ENCODE results near the gene SPTBN1. TPM values are rescaled to one million over a fixed set of nuclear protein-coding genes. Genes with fewer than 3 reads are reported as not detected.

The SPTBN1 gene
- total RNA-seq, 1 experiment from 2014 or later, result 204 TPM

GRCh38 chr2:54579061-54579681 is 123.0 kb downstream of the SPTBN1 start:
- POLR2A ChIA-PET, result no interaction called here
- Mint-ChIP-seq H3K4me3 (no peak overlapping the region), H3K9me3 (no peaks in the 10 kb centered on the region), H3K4me1 (peaks cover 87% of the 10 kb centered on the region), H3K27me3 (ENCODE audit: low read depth) (no peaks in the 10 kb centered on the region), H3K36me3 (no peaks in the 10 kb centered on the region), H3K27ac (no peak overlapping the region)
- CTCF ChIA-PET, result interaction anchor here (1.3 kb wide), 1 partner anchor 26 kb away, joined by 3 read pairs; no protein-coding TSS in a partner anchor
- DNase-seq (ENCODE audit: low spot score) (no peak), ATAC-seq (no peak)
- TF ChIP-seq EMX1 (CRISPR knock-in tag; IDR thresholded peaks at IDR 0.05), result no peak
- no peak for TF ChIP-seq ZNF425 (CRISPR knock-in tag; conservative IDR thresholded peaks at IDR 0.05)
- TF ChIP-seq JUN (CRISPR knock-in tag; IDR thresholded peaks at IDR 0.05), result no peak
- TF ChIP-seq NFYB (CRISPR knock-in tag; conservative IDR thresholded peaks at IDR 0.05; ENCODE audit: low read depth), result no peak
- no peak for TF ChIP-seq ZNF317 (CRISPR knock-in tag; IDR thresholded peaks at IDR 0.05; ENCODE audit: borderline replicate concordance, low read depth)
- no peak for TF ChIP-seq ZNF263 (CRISPR knock-in tag; IDR thresholded peaks at IDR 0.05; ENCODE audit: low read depth)
- TF ChIP-seq NR3C1 (CRISPR knock-in tag; conservative IDR thresholded peaks at IDR 0.05; ENCODE audit: low read depth), result no peak
- no peak for TF ChIP-seq OVOL2 (CRISPR knock-in tag; IDR thresholded peaks at IDR 0.05; ENCODE audit: borderline replicate concordance)

GRCh38 chr2:54579682-54580620 is 123.8 kb downstream of the SPTBN1 start:
- H3K4me1 Mint-ChIP-seq, result peaks cover 84% of the 10 kb centered on the region
- H3K4me3 Mint-ChIP-seq, result no peak overlapping the region
- POLR2A ChIA-PET, result interaction anchor here (0.6 to 0.7 kb wide), 2 partner anchors 24 to 123 kb away, joined by 3 read pairs; no protein-coding TSS in a partner anchor
- H3K27ac Mint-ChIP-seq, result peak overlapping the region; percentile 12; the same call in 1 of the 2 replicates
- no peaks in the 10 kb centered on the region for H3K36me3 Mint-ChIP-seq
- no peaks in the 10 kb centered on the region for H3K9me3 Mint-ChIP-seq
- ATAC-seq, result no peak
- no peaks in the 10 kb centered on the region for H3K27me3 Mint-ChIP-seq (ENCODE audit: low read depth)
- CTCF ChIA-PET, result no interaction called here
- no peak for DNase-seq (ENCODE audit: low spot score)
- TF ChIP-seq ZNF425 (CRISPR knock-in tag; conservative IDR thresholded peaks at IDR 0.05), result no peak
- TF ChIP-seq NR2C2 (CRISPR knock-in tag; IDR thresholded peaks at IDR 0.05), result no peak
- no peak for TF ChIP-seq TEAD4 (CRISPR knock-in tag; IDR thresholded peaks at IDR 0.05)
- TF ChIP-seq NR1H2 (CRISPR knock-in tag; IDR thresholded peaks at IDR 0.05), result no peak
- no peak for TF ChIP-seq IRF2 (CRISPR knock-in tag; IDR thresholded peaks at IDR 0.05; ENCODE audit: borderline replicate concordance, low read depth)
- no peak for TF ChIP-seq JUN (CRISPR knock-in tag; IDR thresholded peaks at IDR 0.05)
- TF ChIP-seq FOXK1 (CRISPR knock-in tag; IDR thresholded peaks at IDR 0.05), result no peak
- TF ChIP-seq MLX (CRISPR knock-in tag; IDR thresholded peaks at IDR 0.05), result no peak
- TF ChIP-seq NFE2L1 (CRISPR knock-in tag; IDR thresholded peaks at IDR 0.05), result no peak
- no peak for TF ChIP-seq TEAD1 (CRISPR knock-in tag; IDR thresholded peaks at IDR 0.05)

Measured in WTC11 (cell line).